HG03432 (cell line): ENCODE measurements around the gene C1orf56.

Source experiments
- ATAC-seq: cut with Tn5 transposase; IDR thresholded peaks from one replicate; pipeline ENCODE4 v1.9.1; 2021; ENCODE audit warnings: mild to moderate bottlenecking, moderate library complexity; ENCODE audit not compliant: unreplicated experiment

Gene C1orf56, protein sequence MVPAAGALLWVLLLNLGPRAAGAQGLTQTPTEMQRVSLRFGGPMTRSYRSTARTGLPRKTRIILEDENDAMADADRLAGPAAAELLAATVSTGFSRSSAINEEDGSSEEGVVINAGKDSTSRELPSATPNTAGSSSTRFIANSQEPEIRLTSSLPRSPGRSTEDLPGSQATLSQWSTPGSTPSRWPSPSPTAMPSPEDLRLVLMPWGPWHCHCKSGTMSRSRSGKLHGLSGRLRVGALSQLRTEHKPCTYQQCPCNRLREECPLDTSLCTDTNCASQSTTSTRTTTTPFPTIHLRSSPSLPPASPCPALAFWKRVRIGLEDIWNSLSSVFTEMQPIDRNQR

DNA sequence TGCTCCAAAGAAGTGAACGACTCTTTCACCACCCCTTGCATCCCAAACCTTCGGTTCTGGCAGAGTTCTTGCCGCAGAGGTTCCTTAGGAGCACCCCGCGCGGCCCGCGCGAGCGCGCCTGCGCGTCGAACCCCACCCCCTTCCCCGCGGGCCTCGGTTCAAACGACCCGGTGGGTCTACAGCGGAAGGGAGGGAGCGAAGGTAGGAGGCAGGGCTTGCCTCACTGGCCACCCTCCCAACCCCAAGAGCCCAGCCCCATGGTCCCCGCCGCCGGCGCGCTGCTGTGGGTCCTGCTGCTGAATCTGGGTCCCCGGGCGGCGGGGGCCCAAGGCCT, at the start of gene C1orf56:
TSS of gene C1orf56 (plus strand) at position 161 of the 334 bp plus-strand sequence. CDS start at position 258, 97 bp downstream.
- peak; percentile 61 for ATAC-seq

DNA sequence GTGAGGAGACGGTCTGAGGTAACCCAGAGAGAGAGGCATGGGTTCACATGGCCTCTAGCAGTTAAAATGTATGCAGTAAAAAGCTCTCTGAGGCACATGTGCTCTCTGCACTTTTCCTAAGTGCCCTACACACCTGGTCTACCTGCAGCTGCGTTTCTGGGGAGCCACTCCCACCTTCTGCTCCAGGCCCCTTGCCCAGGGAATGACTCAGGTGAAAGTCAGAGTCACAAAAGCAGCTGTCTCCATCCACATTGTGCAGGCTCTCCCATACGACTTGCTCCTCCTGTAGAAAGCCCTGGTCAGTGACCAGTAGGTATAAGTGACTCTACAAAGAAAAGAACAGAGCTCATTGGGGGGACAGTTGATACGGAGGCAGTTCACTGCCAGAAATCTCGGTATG, 49.6 kb upstream of the C1orf56 start:
- no peak for ATAC-seq

DNA sequence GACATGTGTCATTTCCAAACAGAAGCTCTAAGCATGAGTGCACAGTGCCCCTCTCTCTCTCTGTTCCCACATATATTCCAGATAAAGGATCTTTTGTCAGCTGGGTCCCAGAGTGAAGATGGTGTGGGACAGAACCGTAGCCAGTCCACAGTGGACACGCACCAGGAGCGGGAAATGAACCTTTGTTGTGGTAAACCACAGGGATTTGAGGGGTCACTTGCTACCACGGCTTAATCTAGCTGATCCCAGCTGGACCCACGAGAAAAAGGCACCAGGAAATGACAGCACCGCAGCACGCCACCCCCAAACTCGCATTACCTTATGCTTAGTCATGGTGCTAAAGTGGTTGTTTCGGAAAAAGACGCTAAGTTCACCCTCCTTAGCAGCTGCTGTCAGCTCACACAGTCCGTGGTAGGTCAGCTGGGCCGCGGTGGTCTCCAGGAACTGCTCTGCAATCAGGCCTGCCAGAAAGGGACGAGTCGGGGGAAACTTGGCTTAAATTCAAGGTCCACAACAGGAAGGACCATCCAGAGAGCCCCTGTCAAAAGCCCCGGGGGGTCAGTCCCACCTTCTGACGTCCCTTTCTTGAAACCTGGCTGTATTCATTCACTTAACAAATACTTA, 48.4 kb upstream of the C1orf56 start:
- ATAC-seq: no peak

DNA sequence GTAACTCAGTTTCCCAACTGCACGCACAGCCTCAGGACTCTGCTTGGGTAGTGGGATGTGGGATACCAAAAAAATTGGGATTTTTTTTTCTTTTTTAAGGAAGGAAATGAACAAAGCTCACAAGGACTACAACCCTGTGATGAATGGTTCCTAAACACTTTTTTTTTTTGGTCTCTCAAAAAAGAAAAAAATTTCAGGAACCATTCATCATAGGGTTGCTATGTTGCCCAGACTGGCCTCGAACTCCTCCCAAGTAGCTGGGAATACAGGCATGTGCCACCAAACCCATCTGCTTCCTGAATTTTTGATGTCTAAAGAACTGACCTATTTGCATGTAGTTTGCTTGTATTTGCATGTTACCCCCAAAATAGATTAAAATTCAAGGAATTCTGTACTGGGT, 47.6 kb upstream of the C1orf56 start:
- ATAC-seq: no peak

DNA sequence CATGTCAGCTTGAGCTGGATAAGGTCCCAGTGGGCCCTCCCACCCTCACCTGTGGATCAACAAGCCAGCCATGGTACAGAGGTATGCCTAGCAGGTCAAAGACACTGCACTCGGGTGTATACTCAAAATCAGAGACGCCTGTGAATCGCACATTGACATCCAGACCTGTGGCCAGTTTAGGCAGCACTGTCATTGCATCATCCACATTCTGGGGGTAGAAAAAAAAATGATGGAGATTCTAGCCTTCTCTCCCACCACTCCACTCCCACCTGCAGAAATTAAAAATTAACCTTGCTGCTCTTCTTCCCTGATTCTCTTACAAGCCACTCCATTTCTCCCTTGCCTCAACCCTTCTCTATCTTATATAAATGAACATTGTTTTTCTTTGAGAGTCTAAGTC, 47.1 kb upstream of the C1orf56 start:
- ATAC-seq: no peak

DNA sequence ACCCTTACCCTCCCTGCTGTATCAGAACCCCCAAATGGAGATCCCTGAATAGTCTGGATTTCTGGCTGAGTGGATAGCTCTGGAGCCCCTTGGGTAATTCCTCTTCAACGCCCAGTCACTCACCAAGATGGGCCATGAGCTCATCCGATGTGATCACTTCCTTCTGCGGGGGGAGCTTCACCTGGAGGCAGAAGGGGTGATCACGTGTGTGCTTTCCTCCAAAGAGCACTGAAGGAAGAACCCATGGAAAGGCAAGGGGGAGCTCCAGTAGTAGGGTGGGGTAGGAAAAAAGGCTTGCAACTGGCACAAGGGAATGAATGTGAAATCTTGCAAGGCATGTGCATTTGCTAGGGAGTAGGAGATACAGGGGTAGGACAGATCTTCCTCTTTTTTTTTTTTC, 45.9 kb upstream of the C1orf56 start:
- no peak for ATAC-seq

DNA sequence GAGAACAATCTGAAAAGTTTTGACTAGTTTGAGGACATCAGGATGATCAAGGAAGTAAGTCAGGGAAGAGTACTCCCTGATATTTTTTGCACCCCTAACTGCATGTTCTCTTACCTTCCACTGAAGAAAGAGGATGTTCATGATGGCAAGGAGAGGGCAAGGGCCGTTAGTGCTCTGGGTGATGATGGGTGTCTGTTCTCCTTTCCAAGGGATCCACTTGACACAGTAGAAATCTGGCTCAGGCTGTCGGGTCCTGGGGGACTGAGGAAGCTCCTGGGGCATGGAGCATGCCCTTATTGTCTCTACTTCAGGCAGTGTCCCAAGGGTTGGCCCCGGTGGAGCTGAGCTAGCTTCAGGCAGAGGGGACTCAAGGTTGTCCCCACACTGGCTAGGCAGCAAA, 45.5 kb upstream of the C1orf56 start:
- no peak for ATAC-seq

DNA sequence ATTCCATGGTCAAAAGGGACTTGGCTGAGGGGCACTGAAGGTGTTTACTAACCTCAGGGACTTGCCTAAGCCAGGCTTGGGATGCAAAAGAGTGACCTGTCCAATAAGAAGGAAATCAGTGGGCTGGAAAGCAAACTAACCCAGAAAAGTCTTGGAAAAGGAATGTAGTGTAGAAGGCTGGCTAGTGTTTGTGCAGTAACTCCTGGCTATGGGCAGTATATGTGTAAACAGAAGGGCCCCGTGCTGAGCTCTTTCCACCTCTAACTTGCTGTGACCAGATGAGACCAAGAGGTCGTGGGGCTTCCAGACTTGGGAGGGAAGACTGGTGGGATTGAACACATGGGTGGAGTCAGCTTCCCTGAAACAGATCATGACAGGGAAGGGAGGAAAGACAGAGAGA, 44.9 kb upstream of the C1orf56 start:
- no peak for ATAC-seq

DNA sequence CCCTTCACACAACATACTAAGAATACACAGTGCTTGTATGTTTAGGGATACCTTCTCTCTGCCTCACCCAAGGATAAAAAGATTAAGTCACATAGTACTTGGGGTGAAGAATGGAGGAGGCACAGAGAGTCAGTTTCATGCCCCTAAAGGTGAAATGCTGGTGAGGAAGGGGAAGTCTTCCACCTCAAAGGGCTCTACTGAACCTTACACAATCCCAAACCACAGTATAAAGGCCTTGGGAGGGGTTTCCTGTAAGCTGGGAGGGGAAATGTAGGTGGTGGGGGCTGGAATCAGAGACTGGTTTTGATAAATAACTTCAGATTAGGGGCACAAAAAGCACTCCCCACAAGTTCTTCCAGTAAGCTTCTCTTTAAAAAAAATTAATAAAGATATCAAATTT, 44.4 kb upstream of the C1orf56 start:
- no peak for ATAC-seq

DNA sequence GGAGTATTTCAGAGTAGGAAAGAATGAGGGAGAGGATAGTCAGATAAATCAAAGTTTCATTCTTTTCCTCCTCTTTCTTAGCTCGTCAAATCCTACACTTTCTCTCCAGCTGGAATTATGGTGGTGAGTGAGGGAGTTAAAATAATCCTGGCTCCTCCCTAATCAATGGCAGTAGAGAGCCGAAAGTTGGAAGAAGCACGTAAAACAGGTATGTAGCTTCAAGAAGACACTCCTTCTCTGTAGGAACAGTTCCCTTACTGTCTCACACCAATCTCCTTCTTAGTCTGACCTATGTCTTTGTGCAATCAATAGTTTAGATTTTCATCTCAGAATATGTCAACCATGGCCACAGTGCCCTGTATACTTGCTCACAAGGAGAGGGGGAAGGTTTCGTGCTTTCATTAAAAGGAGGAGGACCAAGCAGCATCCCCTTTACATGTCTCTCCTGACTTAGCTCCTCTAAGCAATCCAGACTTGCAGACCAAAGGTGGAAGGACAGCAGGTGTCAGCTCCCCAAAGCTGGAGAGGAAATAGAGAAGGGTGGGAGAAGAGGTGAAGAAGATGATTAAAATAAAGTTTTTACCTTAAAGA, 41.7 kb upstream of the C1orf56 start:
- ATAC-seq: no peak

DNA sequence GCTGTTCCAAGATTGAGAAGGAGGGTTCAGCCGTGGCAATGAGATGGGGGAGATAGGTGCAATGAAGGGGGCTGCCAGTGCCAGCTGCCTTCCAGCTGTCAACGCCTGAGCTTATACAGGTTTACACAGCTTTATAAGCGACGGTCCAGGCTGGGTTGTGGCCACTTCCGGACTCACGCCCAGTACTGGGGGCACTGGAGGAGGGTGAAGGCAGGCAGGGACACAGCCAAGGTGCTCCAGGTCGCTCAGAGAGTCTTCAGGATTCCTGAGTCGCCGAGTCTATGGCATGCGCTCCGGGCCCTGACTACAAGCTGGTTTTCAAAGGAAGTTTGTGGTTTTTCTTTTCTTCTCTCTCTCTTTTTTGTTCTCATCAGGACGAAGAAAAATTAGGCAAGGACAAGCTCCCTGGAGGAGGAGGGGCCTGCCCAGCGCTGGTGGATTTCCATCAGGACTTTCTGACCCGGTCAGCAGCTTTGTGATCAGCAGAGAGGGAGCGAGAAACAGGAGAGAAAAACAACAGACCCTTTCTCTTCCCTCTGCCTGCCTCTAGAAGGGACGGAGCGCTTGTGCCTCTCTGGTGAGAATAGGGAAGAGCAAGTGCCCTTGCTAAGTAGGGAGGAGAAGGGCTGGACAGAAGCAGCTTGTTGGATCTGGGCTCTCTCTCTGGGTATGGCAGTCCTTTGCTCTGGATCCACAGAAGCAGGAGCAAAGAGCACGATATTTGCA, 41.1 kb upstream of the C1orf56 start, which contains the start of gene MINDY1:
TSS of gene MINDY1 (minus strand) at position 576 of the 726 bp plus-strand sequence. CDS start 4,285 bp downstream, outside the sequence.
- no peak for ATAC-seq

DNA sequence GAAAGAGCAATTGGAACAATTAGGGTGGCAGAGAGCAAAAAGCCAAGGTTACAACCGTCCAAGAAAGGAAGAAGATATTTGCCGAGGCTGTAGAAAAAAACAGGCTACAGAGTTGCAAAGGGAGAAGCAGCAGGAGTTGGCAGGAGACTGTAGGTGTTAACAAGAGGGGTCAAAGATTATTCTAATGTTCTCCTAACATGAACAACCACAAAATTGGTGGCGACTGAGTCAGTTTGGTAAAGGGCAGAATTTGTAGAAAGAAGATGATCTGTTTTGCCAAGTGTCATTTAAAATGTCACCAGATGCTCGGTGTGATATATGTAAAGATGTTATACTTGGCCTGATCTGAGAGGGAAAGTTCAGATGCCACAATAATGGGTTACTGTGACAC, 39.7 kb upstream of the C1orf56 start:
- ATAC-seq: no peak

DNA sequence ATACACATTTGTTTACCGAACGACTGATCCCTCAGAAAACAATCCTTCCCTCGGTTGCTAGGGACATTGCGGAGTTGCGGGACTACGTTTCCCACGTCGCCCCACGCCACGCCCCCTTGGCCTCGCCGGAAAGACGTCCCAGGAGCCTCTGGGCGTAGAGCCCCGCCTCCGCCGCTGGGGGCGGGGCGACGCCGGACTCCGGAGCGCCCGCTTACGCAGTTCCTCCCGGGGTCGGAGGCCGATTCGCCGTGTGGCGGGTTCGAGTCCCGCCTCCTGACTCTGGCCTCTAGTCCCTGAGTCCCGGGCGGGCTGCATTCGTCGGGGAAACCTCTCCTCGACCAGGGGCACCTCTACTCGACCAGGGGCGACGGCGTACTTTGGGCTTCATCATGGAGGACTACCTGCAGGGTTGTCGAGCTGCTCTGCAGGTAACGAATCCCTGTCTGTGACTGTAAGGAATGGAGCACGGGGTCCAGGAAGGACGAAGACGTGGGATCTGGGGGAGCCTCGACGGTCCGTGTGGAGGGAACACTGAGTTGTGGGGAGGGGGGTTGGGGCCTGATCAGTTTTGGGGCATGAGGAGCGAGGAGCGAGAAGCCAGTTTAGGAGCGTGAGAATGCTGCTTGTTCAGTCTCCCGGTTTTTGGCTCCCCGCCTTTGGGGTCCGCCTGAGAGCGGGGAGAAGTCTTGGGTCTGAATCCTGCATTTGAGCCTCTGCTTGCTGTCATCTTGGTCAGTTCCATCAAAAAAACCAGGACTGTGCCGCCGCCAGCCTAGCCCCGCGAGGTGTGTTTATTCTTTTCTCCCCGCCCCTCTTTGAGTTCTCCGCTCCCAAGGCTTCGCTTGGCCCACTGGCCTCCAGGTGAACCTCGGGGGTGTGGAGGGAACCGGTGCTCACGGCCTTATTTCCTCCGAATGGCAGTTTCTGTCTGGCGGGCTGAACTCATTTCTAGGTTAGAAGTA, 39.0 kb upstream of the C1orf56 start, which contains the start of gene PRUNE1:
TSS of gene PRUNE1 (plus strand) at position 206 of the 962 bp plus-strand sequence. CDS start at position 390, 184 bp downstream.
- peak; percentile 81 for ATAC-seq

DNA sequence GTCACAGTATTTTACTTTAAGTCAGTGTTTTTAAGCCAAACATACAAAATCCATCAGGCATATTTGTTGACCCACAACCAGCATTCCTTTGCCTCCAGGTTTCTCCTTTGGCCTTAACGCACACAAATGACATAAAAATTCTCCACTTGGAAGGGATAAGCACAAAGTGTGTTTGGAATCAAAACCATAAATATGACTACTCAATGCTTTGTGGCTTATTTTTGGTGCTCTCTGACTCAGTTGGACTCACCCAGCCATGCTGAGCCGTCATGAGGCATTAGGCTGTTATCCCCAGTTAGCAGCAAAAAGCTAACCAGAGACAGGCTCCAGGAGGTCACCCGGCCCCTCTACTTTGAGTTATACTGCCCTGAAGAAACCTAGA, 38.4 kb upstream of the C1orf56 start:
- no peak for ATAC-seq

DNA sequence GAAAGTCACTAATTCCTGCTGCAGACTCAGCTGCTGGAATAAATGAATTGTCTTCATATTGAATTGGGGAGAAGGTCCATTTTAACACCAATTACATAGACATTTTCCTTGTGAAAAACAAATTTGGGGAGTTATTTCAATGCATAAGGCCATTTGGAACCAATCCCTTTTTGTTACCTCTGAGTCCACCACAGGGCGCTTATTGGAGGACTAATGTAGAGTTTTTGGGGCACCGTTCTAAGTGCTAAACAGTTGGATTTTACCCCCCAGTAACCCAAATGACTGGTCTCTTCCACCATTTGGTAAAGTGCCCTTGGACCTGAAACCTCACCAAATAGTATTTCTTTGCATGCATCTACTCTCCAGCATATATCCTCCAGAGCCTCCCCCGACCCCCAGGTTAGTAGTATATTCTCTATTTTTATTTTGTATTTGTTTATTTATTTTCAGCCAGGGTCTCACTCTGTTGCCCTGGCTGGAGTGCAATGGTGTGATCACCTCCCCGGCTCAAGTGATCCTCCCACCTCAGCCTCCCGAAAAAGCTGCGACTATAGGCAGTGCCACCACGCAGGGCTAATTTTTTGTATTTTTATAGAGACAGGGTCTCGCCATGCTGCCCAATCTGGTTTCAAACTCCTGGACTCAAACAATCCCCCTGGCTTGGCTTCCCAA, 37.7 kb upstream of the C1orf56 start:
- no peak for ATAC-seq

DNA sequence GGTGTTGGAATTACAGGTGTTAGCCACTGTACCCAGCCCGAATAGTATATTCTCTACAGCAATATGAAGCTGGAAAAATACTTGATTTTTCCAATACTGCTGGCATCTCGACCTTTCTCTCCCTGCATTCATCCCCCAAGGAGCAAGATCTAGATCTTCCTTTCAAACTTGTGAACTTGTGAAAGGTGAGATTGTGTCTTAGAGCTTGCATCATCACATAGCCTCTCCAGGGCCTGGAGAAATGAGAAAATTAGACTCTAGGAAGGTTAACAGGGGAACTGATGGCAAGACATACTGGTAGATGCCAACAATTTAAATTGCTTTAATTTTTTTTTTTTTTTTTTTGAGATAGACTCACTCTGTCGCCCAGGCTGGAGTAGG, 37.2 kb upstream of the C1orf56 start:
- no peak for ATAC-seq

DNA sequence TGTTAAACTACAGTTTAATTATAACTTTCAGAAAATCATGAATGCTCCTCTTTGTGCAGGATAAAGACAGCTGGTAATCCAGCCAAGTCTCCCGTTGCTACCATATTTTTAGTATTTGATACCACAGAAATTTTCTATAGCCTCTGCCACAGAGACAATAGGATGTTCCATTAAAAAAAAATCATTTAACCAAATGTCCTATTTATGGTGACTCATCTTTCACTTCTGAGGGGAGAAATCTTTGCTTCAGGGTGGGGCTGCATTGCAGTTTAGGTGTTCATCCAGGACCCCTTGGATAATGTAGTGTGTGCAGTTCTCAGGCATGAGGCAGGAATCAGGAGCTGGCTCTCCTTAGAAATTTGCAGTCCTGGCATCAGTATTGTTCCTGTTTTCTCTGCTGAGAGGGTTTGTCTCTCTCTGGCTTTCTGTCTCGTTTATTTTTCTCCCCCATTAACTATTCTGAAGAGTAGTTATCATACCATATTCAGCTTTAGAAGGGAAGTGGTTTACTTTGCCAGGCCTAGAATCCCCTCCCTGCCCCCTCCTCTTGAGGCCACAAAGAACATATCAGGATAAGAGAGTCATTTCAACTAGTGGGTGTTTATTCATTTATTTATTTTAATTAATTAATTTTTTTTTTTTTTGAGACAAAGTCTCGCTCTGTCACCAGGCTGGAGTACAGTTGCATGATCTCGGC, 36.2 kb upstream of the C1orf56 start:
- no peak for ATAC-seq

DNA sequence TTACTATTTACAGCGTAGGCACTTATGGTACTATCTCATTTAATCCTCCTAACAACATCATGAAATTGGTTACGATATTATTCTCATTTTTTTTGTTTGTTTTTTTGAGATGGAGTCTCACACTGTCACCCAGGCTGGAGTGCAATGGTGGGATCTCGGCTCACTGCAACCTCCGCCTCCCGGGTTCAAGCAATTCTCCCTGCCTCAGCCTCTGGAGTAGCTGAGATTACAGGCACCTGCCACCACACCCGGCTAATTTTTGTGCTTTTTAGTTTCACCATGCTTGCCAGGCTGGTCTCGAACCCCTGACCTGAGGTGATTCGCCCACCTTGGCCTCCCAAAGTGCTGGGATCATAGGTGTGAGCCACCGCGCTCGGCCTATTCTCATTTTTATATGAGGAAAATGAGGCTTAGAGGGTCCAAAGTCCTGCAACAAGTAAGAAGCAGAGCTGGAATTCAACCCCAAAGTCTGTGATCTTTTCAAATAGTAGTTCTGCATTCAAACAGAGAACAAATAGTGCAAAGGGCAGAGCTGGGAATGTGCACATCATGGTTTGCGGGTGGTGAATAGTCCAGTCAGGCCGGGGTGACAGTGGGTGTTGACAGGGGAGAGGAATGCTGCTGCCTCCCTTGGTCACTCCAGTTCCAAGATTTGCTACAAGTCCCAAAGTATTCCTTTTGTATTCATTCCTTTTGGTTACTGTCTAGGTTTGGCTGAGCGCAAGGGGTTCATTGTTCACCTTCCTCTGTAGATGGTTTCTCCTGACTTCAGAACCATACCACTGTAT, 34.7 kb upstream of the C1orf56 start:
- ATAC-seq: no peak
